SU-DHL-6 (cell line): ENCODE results near the gene HHATL.

Source experiments
- EZH2phosphoT487 ChIP-seq: fragments of 200-600 bp; sonication (generic), shearing (Covaris generic); conservative IDR thresholded peaks from 2 replicates; pipeline ENCODE4 v1.6.1; 2018; ENCODE audit warnings: mild to moderate bottlenecking, antibody characterized with exemption, low read length, moderate library complexity, mixed read lengths
- TF ChIP-seq, protein P1 (sequence below): fragments of 200-600 bp; sonication (generic); IDR thresholded peaks from one replicate; pipeline ENCODE4 v1.5.1; 2017; ENCODE audit warnings: antibody characterized with exemption, mild to moderate bottlenecking, low read length, moderate library complexity; ENCODE audit not compliant: insufficient read depth, poor library complexity, severe bottlenecking

DNA sequence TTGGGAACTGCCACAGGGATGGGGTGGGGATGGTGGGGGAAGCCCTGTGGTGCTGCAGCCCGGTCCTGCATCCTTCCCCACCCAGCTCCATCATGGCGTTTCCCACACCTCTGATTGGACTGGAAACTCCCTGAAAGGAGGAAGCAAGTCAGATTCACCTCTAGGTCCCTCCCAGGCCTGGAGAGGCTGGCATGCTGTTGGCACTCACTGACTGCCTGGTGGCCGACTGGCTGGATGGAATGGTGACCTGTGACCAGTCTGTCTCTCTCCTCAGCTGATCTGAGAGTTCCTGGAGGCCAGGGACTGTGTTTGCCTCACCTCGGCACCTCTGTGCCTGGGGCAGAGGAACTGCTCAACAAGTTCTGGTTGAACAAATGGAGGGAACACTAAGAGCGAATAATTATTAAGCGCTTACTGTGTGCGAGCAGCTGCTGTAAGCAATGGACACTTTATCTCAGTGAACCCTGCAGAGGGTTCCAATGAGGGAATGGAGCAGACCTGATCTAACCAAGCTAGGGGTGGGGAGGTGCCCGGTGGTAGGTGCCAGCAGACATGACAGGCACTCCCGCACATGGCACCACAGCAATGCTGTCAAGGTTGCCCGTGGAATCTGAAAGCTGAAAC is 3.5 kb upstream of the HHATL start:
- no peak for TF ChIP-seq EZH2phosphoT487
- TF ChIP-seq, protein P1, sequence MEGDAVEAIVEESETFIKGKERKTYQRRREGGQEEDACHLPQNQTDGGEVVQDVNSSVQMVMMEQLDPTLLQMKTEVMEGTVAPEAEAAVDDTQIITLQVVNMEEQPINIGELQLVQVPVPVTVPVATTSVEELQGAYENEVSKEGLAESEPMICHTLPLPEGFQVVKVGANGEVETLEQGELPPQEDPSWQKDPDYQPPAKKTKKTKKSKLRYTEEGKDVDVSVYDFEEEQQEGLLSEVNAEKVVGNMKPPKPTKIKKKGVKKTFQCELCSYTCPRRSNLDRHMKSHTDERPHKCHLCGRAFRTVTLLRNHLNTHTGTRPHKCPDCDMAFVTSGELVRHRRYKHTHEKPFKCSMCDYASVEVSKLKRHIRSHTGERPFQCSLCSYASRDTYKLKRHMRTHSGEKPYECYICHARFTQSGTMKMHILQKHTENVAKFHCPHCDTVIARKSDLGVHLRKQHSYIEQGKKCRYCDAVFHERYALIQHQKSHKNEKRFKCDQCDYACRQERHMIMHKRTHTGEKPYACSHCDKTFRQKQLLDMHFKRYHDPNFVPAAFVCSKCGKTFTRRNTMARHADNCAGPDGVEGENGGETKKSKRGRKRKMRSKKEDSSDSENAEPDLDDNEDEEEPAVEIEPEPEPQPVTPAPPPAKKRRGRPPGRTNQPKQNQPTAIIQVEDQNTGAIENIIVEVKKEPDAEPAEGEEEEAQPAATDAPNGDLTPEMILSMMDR, result no peak
